ENCODE results near the gene MYO19. TPM values are rescaled to one million over a fixed set of nuclear protein-coding genes. Genes with fewer than 3 reads are reported as not detected.

The MYO19 gene
- total and polyA plus RNA-seq, 2 of the 8 experiments (the other 6 are each of a cell fraction or from before 2014, with no cell fraction given) = 126 to 163 TPM

DNA sequence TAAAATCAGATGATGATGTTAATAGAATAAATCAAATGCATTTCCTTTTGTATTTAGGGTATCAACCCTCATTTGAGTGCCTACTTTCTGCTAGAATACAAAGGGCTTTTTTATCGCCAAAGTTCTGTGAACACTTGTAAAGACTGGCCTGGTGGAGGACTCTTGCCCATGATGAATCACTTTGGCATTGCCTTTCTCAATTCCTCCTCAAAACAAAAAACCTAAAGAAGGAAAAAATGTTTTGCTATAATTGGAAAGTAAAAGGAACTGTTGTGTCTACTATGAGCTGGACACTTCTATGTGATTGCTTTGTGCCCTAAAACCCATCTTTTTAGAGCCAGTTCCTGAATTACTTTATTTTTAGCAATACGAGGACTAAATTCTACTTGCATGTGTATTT lies 44.0 kb upstream of the MYO19 start (continued):
- TF ChIP-seq RNF2 (IDR thresholded peaks at IDR 0.05; ENCODE audit: borderline replicate concordance, low read depth, low read length, missing control alignments, poor library complexity, severe bottlenecking) = no peak
- TF ChIP-seq EZH2 (IDR thresholded peaks at IDR 0.05; ENCODE audit: low read depth, low read length, severe bottlenecking) = no peak
- TF ChIP-seq CHD1 (IDR thresholded peaks at IDR 0.05; ENCODE audit: low read depth, low read length) = no peak
- no peak for TF ChIP-seq CBX5 (IDR thresholded peaks at IDR 0.05; ENCODE audit: low read depth, low read length)
- TF ChIP-seq RBBP5 (IDR thresholded peaks at IDR 0.05; ENCODE audit: borderline replicate concordance, low read depth, low read length) = no peak
- TF ChIP-seq, protein P1, sequence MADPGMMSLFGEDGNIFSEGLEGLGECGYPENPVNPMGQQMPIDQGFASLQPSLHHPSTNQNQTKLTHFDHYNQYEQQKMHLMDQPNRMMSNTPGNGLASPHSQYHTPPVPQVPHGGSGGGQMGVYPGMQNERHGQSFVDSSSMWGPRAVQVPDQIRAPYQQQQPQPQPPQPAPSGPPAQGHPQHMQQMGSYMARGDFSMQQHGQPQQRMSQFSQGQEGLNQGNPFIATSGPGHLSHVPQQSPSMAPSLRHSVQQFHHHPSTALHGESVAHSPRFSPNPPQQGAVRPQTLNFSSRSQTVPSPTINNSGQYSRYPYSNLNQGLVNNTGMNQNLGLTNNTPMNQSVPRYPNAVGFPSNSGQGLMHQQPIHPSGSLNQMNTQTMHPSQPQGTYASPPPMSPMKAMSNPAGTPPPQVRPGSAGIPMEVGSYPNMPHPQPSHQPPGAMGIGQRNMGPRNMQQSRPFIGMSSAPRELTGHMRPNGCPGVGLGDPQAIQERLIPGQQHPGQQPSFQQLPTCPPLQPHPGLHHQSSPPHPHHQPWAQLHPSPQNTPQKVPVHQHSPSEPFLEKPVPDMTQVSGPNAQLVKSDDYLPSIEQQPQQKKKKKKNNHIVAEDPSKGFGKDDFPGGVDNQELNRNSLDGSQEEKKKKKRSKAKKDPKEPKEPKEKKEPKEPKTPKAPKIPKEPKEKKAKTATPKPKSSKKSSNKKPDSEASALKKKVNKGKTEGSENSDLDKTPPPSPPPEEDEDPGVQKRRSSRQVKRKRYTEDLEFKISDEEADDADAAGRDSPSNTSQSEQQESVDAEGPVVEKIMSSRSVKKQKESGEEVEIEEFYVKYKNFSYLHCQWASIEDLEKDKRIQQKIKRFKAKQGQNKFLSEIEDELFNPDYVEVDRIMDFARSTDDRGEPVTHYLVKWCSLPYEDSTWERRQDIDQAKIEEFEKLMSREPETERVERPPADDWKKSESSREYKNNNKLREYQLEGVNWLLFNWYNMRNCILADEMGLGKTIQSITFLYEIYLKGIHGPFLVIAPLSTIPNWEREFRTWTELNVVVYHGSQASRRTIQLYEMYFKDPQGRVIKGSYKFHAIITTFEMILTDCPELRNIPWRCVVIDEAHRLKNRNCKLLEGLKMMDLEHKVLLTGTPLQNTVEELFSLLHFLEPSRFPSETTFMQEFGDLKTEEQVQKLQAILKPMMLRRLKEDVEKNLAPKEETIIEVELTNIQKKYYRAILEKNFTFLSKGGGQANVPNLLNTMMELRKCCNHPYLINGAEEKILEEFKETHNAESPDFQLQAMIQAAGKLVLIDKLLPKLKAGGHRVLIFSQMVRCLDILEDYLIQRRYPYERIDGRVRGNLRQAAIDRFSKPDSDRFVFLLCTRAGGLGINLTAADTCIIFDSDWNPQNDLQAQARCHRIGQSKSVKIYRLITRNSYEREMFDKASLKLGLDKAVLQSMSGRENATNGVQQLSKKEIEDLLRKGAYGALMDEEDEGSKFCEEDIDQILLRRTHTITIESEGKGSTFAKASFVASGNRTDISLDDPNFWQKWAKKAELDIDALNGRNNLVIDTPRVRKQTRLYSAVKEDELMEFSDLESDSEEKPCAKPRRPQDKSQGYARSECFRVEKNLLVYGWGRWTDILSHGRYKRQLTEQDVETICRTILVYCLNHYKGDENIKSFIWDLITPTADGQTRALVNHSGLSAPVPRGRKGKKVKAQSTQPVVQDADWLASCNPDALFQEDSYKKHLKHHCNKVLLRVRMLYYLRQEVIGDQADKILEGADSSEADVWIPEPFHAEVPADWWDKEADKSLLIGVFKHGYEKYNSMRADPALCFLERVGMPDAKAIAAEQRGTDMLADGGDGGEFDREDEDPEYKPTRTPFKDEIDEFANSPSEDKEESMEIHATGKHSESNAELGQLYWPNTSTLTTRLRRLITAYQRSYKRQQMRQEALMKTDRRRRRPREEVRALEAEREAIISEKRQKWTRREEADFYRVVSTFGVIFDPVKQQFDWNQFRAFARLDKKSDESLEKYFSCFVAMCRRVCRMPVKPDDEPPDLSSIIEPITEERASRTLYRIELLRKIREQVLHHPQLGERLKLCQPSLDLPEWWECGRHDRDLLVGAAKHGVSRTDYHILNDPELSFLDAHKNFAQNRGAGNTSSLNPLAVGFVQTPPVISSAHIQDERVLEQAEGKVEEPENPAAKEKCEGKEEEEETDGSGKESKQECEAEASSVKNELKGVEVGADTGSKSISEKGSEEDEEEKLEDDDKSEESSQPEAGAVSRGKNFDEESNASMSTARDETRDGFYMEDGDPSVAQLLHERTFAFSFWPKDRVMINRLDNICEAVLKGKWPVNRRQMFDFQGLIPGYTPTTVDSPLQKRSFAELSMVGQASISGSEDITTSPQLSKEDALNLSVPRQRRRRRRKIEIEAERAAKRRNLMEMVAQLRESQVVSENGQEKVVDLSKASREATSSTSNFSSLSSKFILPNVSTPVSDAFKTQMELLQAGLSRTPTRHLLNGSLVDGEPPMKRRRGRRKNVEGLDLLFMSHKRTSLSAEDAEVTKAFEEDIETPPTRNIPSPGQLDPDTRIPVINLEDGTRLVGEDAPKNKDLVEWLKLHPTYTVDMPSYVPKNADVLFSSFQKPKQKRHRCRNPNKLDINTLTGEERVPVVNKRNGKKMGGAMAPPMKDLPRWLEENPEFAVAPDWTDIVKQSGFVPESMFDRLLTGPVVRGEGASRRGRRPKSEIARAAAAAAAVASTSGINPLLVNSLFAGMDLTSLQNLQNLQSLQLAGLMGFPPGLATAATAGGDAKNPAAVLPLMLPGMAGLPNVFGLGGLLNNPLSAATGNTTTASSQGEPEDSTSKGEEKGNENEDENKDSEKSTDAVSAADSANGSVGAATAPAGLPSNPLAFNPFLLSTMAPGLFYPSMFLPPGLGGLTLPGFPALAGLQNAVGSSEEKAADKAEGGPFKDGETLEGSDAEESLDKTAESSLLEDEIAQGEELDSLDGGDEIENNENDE (IDR thresholded peaks at IDR 0.05; ENCODE audit: insufficient replicate concordance, low read length) = no peak
- TF ChIP-seq SP2 (IDR thresholded peaks at IDR 0.05; ENCODE audit: low read length) = no peak
- TF ChIP-seq NRF1 (IDR thresholded peaks at IDR 0.05; ENCODE audit: low read depth, low read length) = no peak

All from H1 (cell line).